ENCODE measurements around the gene SLC22A2. TPM values are rescaled to one million over a fixed set of nuclear protein-coding genes. Genes with fewer than 3 reads are reported as not detected.

SLC22A2 gene
- polyA plus RNA-seq, 3 donors = not detected

DNA sequence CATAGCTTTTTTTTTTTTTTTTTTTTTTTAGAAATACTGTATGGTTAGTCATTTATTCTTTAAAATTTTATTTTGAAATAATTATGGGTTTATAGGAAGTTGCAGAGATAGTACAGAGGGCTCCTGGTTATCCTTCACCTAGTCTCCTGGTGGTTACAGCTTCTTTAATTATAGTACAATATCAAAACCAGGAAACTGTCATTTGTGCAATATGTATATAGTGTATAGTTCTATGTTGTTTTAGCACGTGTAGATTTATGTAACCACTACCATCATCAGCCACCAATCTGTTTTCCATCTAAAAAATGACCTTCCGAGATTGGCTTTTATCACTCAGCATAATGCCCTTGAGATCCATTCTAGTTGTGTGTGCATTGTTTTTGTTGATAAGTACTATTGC is 54.7 kb downstream of the SLC22A2 start:
- H3K4me3 ChIP-seq (replicated peaks in 1 of 3; ENCODE audit: low read depth in 2 of 3, low read length in 3 of 3) = no peak overlapping the region
- Mint-ChIP-seq H3K4me1 (no peaks in the 10 kb centered on the region), H3K27me3 (ENCODE audit: low read depth in 3 of 3) (peaks cover 0 to 7% (median 4%) of the 10 kb centered on the region in 3 donors), H3K9me3 (peaks cover 3 to 17% (median 8%) of the 10 kb centered on the region in 7 donors), H3K36me3 (no peaks in the 10 kb centered on the region), H3K27ac (no peak overlapping the region), H3K4me3 (no peak overlapping the region)
- H3K9ac ChIP-seq (ENCODE audit: insufficient read depth, low read length, poor library complexity, severe bottlenecking) = no peak overlapping the region
- no peaks in the 10 kb centered on the region for H3K79me2 ChIP-seq (ENCODE audit: insufficient read depth, low read length)
- H3K27ac ChIP-seq (ENCODE audit: low read depth in 1 of 2, low read length in 2 of 2) = no peak overlapping the region
- H2AFZ ChIP-seq (ENCODE audit: insufficient read depth, low read depth, low read length, poor library complexity, severe bottlenecking) = no peak overlapping the region
- no CpG with 5 or more reads among the region's 2 CpGs for WGBS (ENCODE audit: insufficient coverage)
- no peaks in the 10 kb centered on the region for H3K36me3 ChIP-seq (replicated peaks in 1 of 2; ENCODE audit: control insufficient read depth in 1 of 2, insufficient read depth in 2 of 2, low read length in 2 of 2)
- intact Hi-C loops (cut with micrococcal nuclease) = no loop called here
- no peak for TF ChIP-seq CTCF (IDR thresholded peaks at IDR 0.05)
- H3K4me1 ChIP-seq (ENCODE audit: control insufficient read depth in 1 of 2, insufficient read depth in 2 of 2, low read length in 2 of 2) = no peaks in the 10 kb centered on the region
- no peaks in the 10 kb centered on the region for H3K27me3 ChIP-seq (ENCODE audit: control insufficient read depth in 2 of 2, insufficient read depth in 2 of 2, low read length in 2 of 2)
- H3K4me2 ChIP-seq (replicated peaks; ENCODE audit: extremely low read depth, low read length, poor library complexity, severe bottlenecking) = no peak overlapping the region
- H3K9me3 ChIP-seq (replicated peaks in 1 of 2; ENCODE audit: control insufficient read depth in 1 of 2, insufficient read depth in 1 of 2, low read length in 2 of 2) = peaks cover 0 to 7% of the 10 kb centered on the region in 2 donors
- DNase-seq = no peak
- H4K20me1 ChIP-seq (ENCODE audit: insufficient read depth, low read length) = no peaks in the 10 kb centered on the region

DNA sequence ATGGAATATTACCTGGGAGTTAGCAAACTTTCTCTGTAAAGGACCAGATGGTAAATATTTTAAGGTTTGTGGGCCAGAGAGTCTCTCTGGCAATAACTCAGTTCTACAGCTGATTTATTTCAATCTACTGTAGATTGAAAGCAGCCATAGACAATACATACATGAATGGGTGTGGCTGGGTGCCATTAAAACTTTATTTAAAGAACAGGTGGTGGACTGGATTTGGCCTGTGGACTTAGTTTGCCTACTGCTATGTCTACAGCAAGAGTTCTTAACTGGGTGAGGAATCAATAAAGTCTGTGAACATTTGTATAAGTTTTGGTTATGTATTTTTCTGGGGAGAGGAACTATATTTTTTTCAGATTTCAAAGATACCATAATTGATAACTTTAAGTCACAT is 55.1 kb downstream of the SLC22A2 start:
- Mint-ChIP-seq H3K27ac (no peak overlapping the region), H3K9me3 (peaks cover 3 to 17% (median 8%) of the 10 kb centered on the region in 7 donors), H3K27me3 (ENCODE audit: low read depth in 3 of 3) (peaks cover 0 to 7% (median 4%) of the 10 kb centered on the region in 3 donors), H3K4me3 (no peak overlapping the region), H3K4me1 (no peaks in the 10 kb centered on the region), H3K36me3 (no peaks in the 10 kb centered on the region)
- Histone ChIP-seq H2AFZ (ENCODE audit: insufficient read depth, low read depth, low read length, poor library complexity, severe bottlenecking) (no peak overlapping the region), H4K20me1 (ENCODE audit: insufficient read depth, low read length) (no peaks in the 10 kb centered on the region), H3K27ac (ENCODE audit: low read depth in 1 of 2, low read length in 2 of 2) (no peak overlapping the region), H3K36me3 (replicated peaks in 1 of 2; ENCODE audit: control insufficient read depth in 1 of 2, insufficient read depth in 2 of 2, low read length in 2 of 2) (no peaks in the 10 kb centered on the region), H3K9me3 (replicated peaks in 1 of 2; ENCODE audit: control insufficient read depth in 1 of 2, insufficient read depth in 1 of 2, low read length in 2 of 2) (peaks cover 0 to 7% of the 10 kb centered on the region in 2 donors), H3K79me2 (ENCODE audit: insufficient read depth, low read length) (no peaks in the 10 kb centered on the region), H3K4me3 (replicated peaks in 1 of 3; ENCODE audit: low read depth in 2 of 3, low read length in 3 of 3) (no peak overlapping the region), H3K9ac (ENCODE audit: insufficient read depth, low read length, poor library complexity, severe bottlenecking) (no peak overlapping the region), H3K4me1 (ENCODE audit: control insufficient read depth in 1 of 2, insufficient read depth in 2 of 2, low read length in 2 of 2) (no peaks in the 10 kb centered on the region), H3K4me2 (replicated peaks; ENCODE audit: extremely low read depth, low read length, poor library complexity, severe bottlenecking) (no peak overlapping the region), H3K27me3 (ENCODE audit: control insufficient read depth in 2 of 2, insufficient read depth in 2 of 2, low read length in 2 of 2) (no peaks in the 10 kb centered on the region)
- TF ChIP-seq CTCF (IDR thresholded peaks at IDR 0.05) = no peak
- no peak for DNase-seq
- intact Hi-C loops (cut with micrococcal nuclease) = no loop called here
